Sigmoid colon (tissue), 7 donors: Measurements from ENCODE around the gene MMP25. TPM values are rescaled to one million over a fixed set of nuclear protein-coding genes. Genes with fewer than 3 reads are reported as not detected.

Experiments
- DNase-seq: peaks from one replicate; pipeline ENCODE4 v3.0.0-alpha.2; 2019
- H3K27ac ChIP-seq, 4 donors: fragments of 200-600 bp; sonication (generic); one replicate each; pipeline ENCODE4 v1.5.1; 2016 to 2019; ENCODE audit warnings: mild to moderate bottlenecking in 1 of 4
- H3K27me3 ChIP-seq, 3 donors: fragments of 200-600 bp; sonication (generic); one replicate each; pipeline ENCODE4 v1.5.1; 2019; ENCODE audit warnings: mild to moderate bottlenecking in 1 of 3
- H3K36me3 ChIP-seq, 4 donors: fragments of 200-600 bp; sonication (generic); one replicate each; pipeline ENCODE4 v1.5.1; 2016 to 2019
- H3K4me1 ChIP-seq, 4 donors: fragments of 200-600 bp; sonication (generic); one replicate each; pipeline ENCODE4 v1.5.1; 2017 to 2019
- H3K4me3 ChIP-seq, 4 donors: fragments of 200-600 bp; sonication (generic); one replicate each; pipeline ENCODE4 v1.5.1; 2017 to 2019; ENCODE audit warnings: mild to moderate bottlenecking in 2 of 4, moderate library complexity in 1 of 4
- H3K9me3 ChIP-seq, 4 donors: fragments of 200-600 bp in 3 of 4; sonication (generic) in 3 of 4; one replicate each; pipeline versions ENCODE4 v1.5.1 to v1.6.1; 2013 to 2019
- CTCF ChIP-seq, 4 experiments: fragments of 450-650 bp in 3 of 4; fragments of 200-600 bp in 1 of 4; IDR thresholded peaks; one replicate each; pipeline ENCODE4 v1.5.1; 2016 to 2019; ENCODE audit warnings: antibody characterized with exemption in 4 of 4, mild to moderate bottlenecking in 3 of 4, moderate library complexity in 2 of 4
- EP300 ChIP-seq, 4 donors: sonication (generic); formaldehyde crosslinking; IDR thresholded peaks; one replicate each; pipeline ENCODE4 v1.6.1; 2017; ENCODE audit warnings: antibody characterized with exemption in 4 of 4
- POLR2A ChIP-seq, 2 donors: fragments of 450-650 bp; IDR thresholded peaks; one replicate each; pipeline ENCODE4 v1.6.1; 2016; ENCODE audit warnings: antibody characterized with exemption in 2 of 2, mild to moderate bottlenecking in 2 of 2, moderate library complexity in 2 of 2
- POLR2AphosphoS5 ChIP-seq, 4 donors: sonication (generic); formaldehyde crosslinking; IDR thresholded peaks; one replicate each; pipeline ENCODE4 v1.6.1; 2017; ENCODE audit warnings: antibody characterized with exemption in 4 of 4
- WGBS, 2 donors: extraction: QIAGEN DNeasy Blood & Tissue Kit; methylation state at CpG; one replicate each; pipeline ENCODE4 v1.1.7; 2013; 5-methylcytosine and 5-hydroxymethylcytosine counted together
- intact Hi-C: fragments of 100-400 bp; cut with DNase I; formaldehyde crosslinking; loops from one replicate; pipeline ENCODE4 v1.15.1; 2023
- polyA plus RNA-seq, 3 donors: library from polyadenylated mRNA; stranded (reverse); fragments of 200-250 nt; gene quantifications; one replicate each; pipeline ENCODE4 v1.2.3, GENCODE V29; 2013
- total RNA-seq, 4 donors: library from RNA; depleted of rRNA; stranded (reverse); fragments of >200 nt; gene quantifications; one replicate each; pipeline ENCODE4 v1.1.0, GENCODE V29; 2016
- donor health status: healthy with polysubstance abuse.
- donor health status: Bipolar disorder and iron deficiency.
- donor health status: healthy.

MMP25 gene
- total and polyA plus RNA-seq, 7 donors = under 0.01 to 3.7 (median 1.1) TPM; not detected in 1

GRCh38 chr16:3028716-3029319, 17.5 kb upstream of the MMP25 start:
- Histone ChIP-seq H3K27me3 (peaks cover 24 to 55% (median 44%) of the 10 kb centered on the region in 3 donors), H3K9me3 (no peaks in the 10 kb centered on the region), H3K27ac (no peak overlapping the region), H3K36me3 (peaks cover 0 to 20% (median 15%) of the 10 kb centered on the region in 4 donors), H3K4me1 (peaks cover 0 to 36% (median 30%) of the 10 kb centered on the region in 4 donors), H3K4me3 (no peak overlapping the region)
- TF ChIP-seq EP300 (IDR thresholded peaks at IDR 0.05) (no peak), POLR2AphosphoS5 (IDR thresholded peaks at IDR 0.05) (no peak), CTCF (IDR thresholded peaks at IDR 0.05) (no peak), POLR2A (IDR thresholded peaks at IDR 0.05) (no peak)
- WGBS, 2 donors = 41 to 72% methylated on average over 15 of the region's 15 CpGs
- DNase-seq = no peak
- intact Hi-C loops = loop anchor here (1.0 kb wide), 1 partner anchor 26 kb away; no protein-coding TSS in a partner anchor

- H3K4me3 ChIP-seq = peak overlapping the region in 2 of 4 donors; percentile 4 to 16
Observed at GRCh38 chr16:3029491-3030221, 16.7 kb upstream of the MMP25 start.

GRCh38 chr16:3030222-3031212, 15.8 kb upstream of the MMP25 start:
- H3K27ac ChIP-seq = no peak overlapping the region
- TF ChIP-seq POLR2A (IDR thresholded peaks at IDR 0.05) = no peak
- TF ChIP-seq CTCF (IDR thresholded peaks at IDR 0.05) = no peak
- TF ChIP-seq EP300 (IDR thresholded peaks at IDR 0.05) = no peak
- TF ChIP-seq POLR2AphosphoS5 (IDR thresholded peaks at IDR 0.05) = no peak
- intact Hi-C loops = no loop called here
- no peaks in the 10 kb centered on the region for H3K9me3 ChIP-seq
- H3K36me3 ChIP-seq = peaks cover 0 to 20% (median 15%) of the 10 kb centered on the region in 4 donors
- no peak overlapping the region for H3K4me3 ChIP-seq
- 83 to 87% methylated on average over 33 of the region's 33 CpGs for WGBS, 2 donors
- peaks cover 0 to 23% (median 20%) of the 10 kb centered on the region in 4 donors for H3K4me1 ChIP-seq
- DNase-seq = no peak
- peaks cover 29 to 72% (median 60%) of the 10 kb centered on the region in 3 donors for H3K27me3 ChIP-seq

More at GRCh38 chr16:3029491-3030221, 16.7 kb upstream of the MMP25 start:
- Histone ChIP-seq H3K9me3 (no peaks in the 10 kb centered on the region), H3K36me3 (peaks cover 0 to 20% (median 15%) of the 10 kb centered on the region in 4 donors), H3K27me3 (peaks cover 24 to 63% (median 51%) of the 10 kb centered on the region in 3 donors), H3K27ac (no peak overlapping the region), H3K4me1 (peaks cover 0 to 31% (median 26%) of the 10 kb centered on the region in 4 donors)
- 29 to 74% methylated on average over 59 of the region's 59 CpGs for WGBS, 2 donors
- intact Hi-C loops = no loop called here
- no peak for DNase-seq
- no peak for TF ChIP-seq EP300 (IDR thresholded peaks at IDR 0.05)
- no peak for TF ChIP-seq CTCF (IDR thresholded peaks at IDR 0.05)
- no peak for TF ChIP-seq POLR2AphosphoS5 (IDR thresholded peaks at IDR 0.05)
- TF ChIP-seq POLR2A (IDR thresholded peaks at IDR 0.05) = no peak

- Histone ChIP-seq H3K9me3 (no peaks in the 10 kb centered on the region), H3K4me3 (no peak overlapping the region), H3K4me1 (peaks cover 0 to 32% (median 28%) of the 10 kb centered on the region in 4 donors), H3K27ac (no peak overlapping the region), H3K27me3 (peaks cover 46 to 93% (median 81%) of the 10 kb centered on the region in 3 donors), H3K36me3 (no peaks in the 10 kb centered on the region)
- intact Hi-C loops = no loop called here
- DNase-seq = no peak
- TF ChIP-seq POLR2A (IDR thresholded peaks at IDR 0.05) = no peak
- no peak for TF ChIP-seq EP300 (IDR thresholded peaks at IDR 0.05)
- TF ChIP-seq CTCF (IDR thresholded peaks at IDR 0.05) = no peak
- no peak for TF ChIP-seq POLR2AphosphoS5 (IDR thresholded peaks at IDR 0.05)
- WGBS, 2 donors = 34 to 39% methylated on average over 7 of the region's 7 CpGs
Observed at GRCh38 chr16:3032624-3033023, 13.7 kb upstream of the MMP25 start.
